CD4-positive, alpha-beta T cell (primary cell): ENCODE measurements around the gene MAST4. TPM values are rescaled to one million over a fixed set of nuclear protein-coding genes. Genes with fewer than 3 reads are reported as not detected.

ENCODE experiments used
- ATAC-seq: fragments of 200-7000 bp; cut with Tn5 transposase; one replicate; pipeline ENCODE4 v1.10.0; 2022; ENCODE audit warnings: mild to moderate bottlenecking; ENCODE audit not compliant: poor library complexity
- CTCF ChIA-PET: fragments of 350-600 bp; sonication (Branson Sonifier 250); formaldehyde crosslinking; loops from one replicate; lab custom pipeline; 2021; ENCODE audit warnings: antibody characterized with exemption, inconsistent platforms; lab: Charles Lee
- POLR2A ChIA-PET: fragments of 350-600 bp; sonication (Branson Sonifier 250); formaldehyde crosslinking; loops from one replicate; lab custom pipeline; 2021; ENCODE audit warnings: antibody characterized with exemption, inconsistent platforms; lab: Charles Lee
- DNase-seq, 14 experiments: peaks; one replicate each; pipeline ENCODE4 v3.0.0-alpha.2; 2013 to 2020; ENCODE audit warnings: mixed read lengths in 2 of 14
- H3K27ac ChIP-seq, 2 donors: one replicate each; pipeline versions ENCODE4 v1.5.1 to v1.7.0; 2013; ENCODE audit warnings: low read length in 2 of 2, low read depth in 1 of 2, mild to moderate bottlenecking in 1 of 2
- H3K27me3 ChIP-seq, 2 experiments: 1 replicate in 1 of 2; 2 replicates in 1 of 2; pipeline versions ENCODE4 v1.6.1 to v1.7.0; 2013; ENCODE audit warnings: low read length in 2 of 2, control low read depth in 1 of 2, mild to moderate bottlenecking in 1 of 2, moderate library complexity in 1 of 2; ENCODE audit not compliant: insufficient read depth in 2 of 2, control insufficient read depth in 1 of 2
- H3K36me3 ChIP-seq: one replicate; pipeline ENCODE4 v1.6.1; 2013; ENCODE audit warnings: low read length, control low read depth; ENCODE audit not compliant: insufficient read depth
- H3K4me1 ChIP-seq: one replicate; pipeline ENCODE4 v1.6.1; 2013; ENCODE audit warnings: low read length, control low read depth; ENCODE audit not compliant: insufficient read depth
- H3K4me3 ChIP-seq: one replicate; pipeline ENCODE4 v1.5.1; 2013; ENCODE audit warnings: mild to moderate bottlenecking, low read length, moderate library complexity
- H3K9me3 ChIP-seq, 2 experiments: 1 replicate in 1 of 2; 2 replicates in 1 of 2; pipeline versions ENCODE4 v1.6.1 to v1.7.0; 2013; ENCODE audit warnings: low read length in 2 of 2, mild to moderate bottlenecking in 2 of 2, control low read depth in 1 of 2, moderate library complexity in 1 of 2; ENCODE audit not compliant: control insufficient read depth in 1 of 2, insufficient read depth in 1 of 2
- H3K27ac Mint-ChIP-seq: one replicate; pipeline ENCODE4 v1.8.0; 2020; ENCODE audit warnings: mixed read lengths
- H3K27me3 Mint-ChIP-seq: one replicate; pipeline ENCODE4 v1.8.0; 2021; ENCODE audit warnings: mixed read lengths
- H3K36me3 Mint-ChIP-seq: one replicate; pipeline ENCODE4 v1.8.0; 2021; ENCODE audit warnings: low read depth, mixed read lengths
- H3K4me1 Mint-ChIP-seq: one replicate; pipeline ENCODE4 v1.8.0; 2021; ENCODE audit warnings: low read depth, mixed read lengths
- H3K4me3 Mint-ChIP-seq: one replicate; pipeline ENCODE4 v1.8.0; 2020; ENCODE audit warnings: mild to moderate bottlenecking, mixed read lengths
- H3K9me3 Mint-ChIP-seq: one replicate; pipeline ENCODE4 v1.8.0; 2020; ENCODE audit warnings: mixed read lengths
- intact Hi-C, 2 experiments: fragments of 100-400 bp; cut with DNase I in 1 of 2; cut with micrococcal nuclease in 1 of 2; formaldehyde crosslinking; loops; one replicate each; pipeline versions ENCODE4 v1.15.1 to v1.9.0; 2023 to 2025; cut with DNase I, micrococcal nuclease
- total RNA-seq, 174 experiments: library from RNA in 2 of 174; stranded (reverse) in 2 of 174; gene quantifications; one replicate each; pipeline ENCODE4 v1.2.3 and lab custom pipeline; 2021 to 2026
- TF ChIP-seq, protein P1 (sequence below): fragments of 200-600 bp; IDR thresholded peaks from one replicate; pipeline ENCODE4 v1.8.0; 2022; ENCODE audit warnings: antibody characterized with exemption, mild to moderate bottlenecking

Gene MAST4
- total RNA-seq, 2 experiments from 2014 or later: 21.3 to 21.6 TPM

GRCh38 chr5:67004730-67005350 is 408.6 kb downstream of the MAST4 start:
- Histone ChIP-seq H3K4me3 (peak overlapping the region; percentile 67), H3K9me3 (no peaks in the 10 kb centered on the region), H3K27ac (peak overlapping the region; percentile 69 to 77), H3K4me1 (peaks cover 23% of the 10 kb centered on the region), H3K27me3 (no peaks in the 10 kb centered on the region), H3K36me3 (no peaks in the 10 kb centered on the region)
- peaks cover 11% of the 10 kb centered on the region for H3K36me3 Mint-ChIP-seq
- ChIA-PET CTCF (interaction anchor here (1.2 to 1.5 kb wide), 3 partner anchors 11 to 156 kb away, joined by 3 to 4 read pairs (median 3); no protein-coding TSS in a partner anchor), POLR2A (interaction anchor here (0.7 to 4.3 kb wide), 14 partner anchors 9 to 1239 kb away, joined by 3 to 25 read pairs (median 3); partner anchors contain the start of gene PIK3R1)
- peak overlapping the region; percentile 94 for H3K4me3 Mint-ChIP-seq
- intact Hi-C loops: loop anchor here (2.0 to 10.0 kb wide), 8 partner anchors 32 to 1430 kb away; no protein-coding TSS in a partner anchor
- no peak for ATAC-seq
- no peaks in the 10 kb centered on the region for H3K27me3 Mint-ChIP-seq
- peaks cover 65% of the 10 kb centered on the region for H3K4me1 Mint-ChIP-seq
- peak overlapping the region; percentile 96 for H3K27ac Mint-ChIP-seq
- H3K9me3 Mint-ChIP-seq: no peaks in the 10 kb centered on the region
- peak in 3 of 14 experiments; percentile 5 to 36 (median 13) for DNase-seq
- TF ChIP-seq, protein P1, sequence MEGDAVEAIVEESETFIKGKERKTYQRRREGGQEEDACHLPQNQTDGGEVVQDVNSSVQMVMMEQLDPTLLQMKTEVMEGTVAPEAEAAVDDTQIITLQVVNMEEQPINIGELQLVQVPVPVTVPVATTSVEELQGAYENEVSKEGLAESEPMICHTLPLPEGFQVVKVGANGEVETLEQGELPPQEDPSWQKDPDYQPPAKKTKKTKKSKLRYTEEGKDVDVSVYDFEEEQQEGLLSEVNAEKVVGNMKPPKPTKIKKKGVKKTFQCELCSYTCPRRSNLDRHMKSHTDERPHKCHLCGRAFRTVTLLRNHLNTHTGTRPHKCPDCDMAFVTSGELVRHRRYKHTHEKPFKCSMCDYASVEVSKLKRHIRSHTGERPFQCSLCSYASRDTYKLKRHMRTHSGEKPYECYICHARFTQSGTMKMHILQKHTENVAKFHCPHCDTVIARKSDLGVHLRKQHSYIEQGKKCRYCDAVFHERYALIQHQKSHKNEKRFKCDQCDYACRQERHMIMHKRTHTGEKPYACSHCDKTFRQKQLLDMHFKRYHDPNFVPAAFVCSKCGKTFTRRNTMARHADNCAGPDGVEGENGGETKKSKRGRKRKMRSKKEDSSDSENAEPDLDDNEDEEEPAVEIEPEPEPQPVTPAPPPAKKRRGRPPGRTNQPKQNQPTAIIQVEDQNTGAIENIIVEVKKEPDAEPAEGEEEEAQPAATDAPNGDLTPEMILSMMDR: no peak

- Mint-ChIP-seq H3K9me3 (no peaks in the 10 kb centered on the region), H3K4me3 (peak overlapping the region; percentile 94), H3K36me3 (peaks cover 11% of the 10 kb centered on the region), H3K27ac (peak overlapping the region; percentile 96), H3K4me1 (peaks cover 75% of the 10 kb centered on the region), H3K27me3 (no peaks in the 10 kb centered on the region)
- ChIA-PET POLR2A (interaction anchor here (0.6 to 4.3 kb wide), 9 partner anchors 9 to 1443 kb away, joined by 3 to 25 read pairs (median 3); partner anchors contain the start of genes CENPK, PIK3R1 and PPWD1), CTCF (interaction anchor here (1.2 kb wide), 2 partner anchors 10 to 18 kb away, joined by 3 read pairs; no protein-coding TSS in a partner anchor)
- Histone ChIP-seq H3K4me1 (peaks cover 27% of the 10 kb centered on the region), H3K9me3 (no peaks in the 10 kb centered on the region), H3K27me3 (no peaks in the 10 kb centered on the region), H3K4me3 (peak overlapping the region; percentile 67), H3K27ac (no peak overlapping the region), H3K36me3 (no peaks in the 10 kb centered on the region)
- peak in 2 of 14 experiments; percentile 20 to 31 for DNase-seq
- intact Hi-C loops: loop anchor here (2.0 to 10.0 kb wide), 6 partner anchors 59 to 1429 kb away; no protein-coding TSS in a partner anchor
- TF ChIP-seq, protein P1: no peak
- no peak for ATAC-seq
Measured at GRCh38 chr5:67005737-67006499, 409.7 kb downstream of the MAST4 start.

- ATAC-seq: no peak
- CTCF ChIA-PET: no interaction called here
- DNase-seq: no peak
- Histone ChIP-seq H3K36me3 (no peaks in the 10 kb centered on the region), H3K9me3 (no peaks in the 10 kb centered on the region), H3K4me1 (peaks cover 31% of the 10 kb centered on the region), H3K27me3 (no peaks in the 10 kb centered on the region), H3K27ac (no peak overlapping the region), H3K4me3 (peak overlapping the region; percentile 67)
- peaks cover 81% of the 10 kb centered on the region for H3K4me1 Mint-ChIP-seq
- H3K4me3 Mint-ChIP-seq: peak overlapping the region; percentile 94
- no peaks in the 10 kb centered on the region for H3K27me3 Mint-ChIP-seq
- H3K9me3 Mint-ChIP-seq: no peaks in the 10 kb centered on the region
- intact Hi-C loops: loop anchor here (10.0 kb wide), 5 partner anchors 58 to 1428 kb away; no protein-coding TSS in a partner anchor
- H3K36me3 Mint-ChIP-seq: peaks cover 11% of the 10 kb centered on the region
- peak overlapping the region; percentile 96 for H3K27ac Mint-ChIP-seq
- POLR2A ChIA-PET: interaction anchor here (0.6 to 4.3 kb wide), 2 partner anchors 8 to 18 kb away, joined by 3 to 25 read pairs; no protein-coding TSS in a partner anchor
- TF ChIP-seq, protein P1: no peak
Measured at GRCh38 chr5:67006500-67006848, 410.3 kb downstream of the MAST4 start.
